ENCODE results near the gene PNKD.

The PNKD gene

GRCh38 chr2:218256612-218257350, 13.5 kb upstream of the PNKD start:
- Histone ChIP-seq H2AFZ (ENCODE audit: low read length) (no peak overlapping the region), H3F3A (ENCODE audit: insufficient read depth, low read length) (peaks cover 17% of the 10 kb centered on the region), H3K79me2 (ENCODE audit: insufficient read depth, low read length) (no peaks in the 10 kb centered on the region), H3K36me3 (ENCODE audit: insufficient read depth, low read length) (peaks cover 44% of the 10 kb centered on the region), H3K27ac (ENCODE audit: low read depth, low read length, poor library complexity, severe bottlenecking) (peak overlapping the region; percentile 58), H3K4me3 (ENCODE audit: low read depth, low read length, poor library complexity, severe bottlenecking) (no peak overlapping the region), H3K9ac (ENCODE audit: low read length) (no peak overlapping the region), H3K9me3 (ENCODE audit: low read length) (no peaks in the 10 kb centered on the region), H3K4me2 (ENCODE audit: low read length) (no peak overlapping the region), H3K9me2 (ENCODE audit: low read depth, low read length) (no peaks in the 10 kb centered on the region), H4K20me1 (ENCODE audit: insufficient read depth, low read length) (no peaks in the 10 kb centered on the region), H3K27me3 (ENCODE audit: insufficient read depth, low read length) (no peaks in the 10 kb centered on the region), H3K4me1 (ENCODE audit: insufficient read depth, low read length, severe bottlenecking) (peaks cover 4% of the 10 kb centered on the region)
- TF ChIP-seq, protein P1, sequence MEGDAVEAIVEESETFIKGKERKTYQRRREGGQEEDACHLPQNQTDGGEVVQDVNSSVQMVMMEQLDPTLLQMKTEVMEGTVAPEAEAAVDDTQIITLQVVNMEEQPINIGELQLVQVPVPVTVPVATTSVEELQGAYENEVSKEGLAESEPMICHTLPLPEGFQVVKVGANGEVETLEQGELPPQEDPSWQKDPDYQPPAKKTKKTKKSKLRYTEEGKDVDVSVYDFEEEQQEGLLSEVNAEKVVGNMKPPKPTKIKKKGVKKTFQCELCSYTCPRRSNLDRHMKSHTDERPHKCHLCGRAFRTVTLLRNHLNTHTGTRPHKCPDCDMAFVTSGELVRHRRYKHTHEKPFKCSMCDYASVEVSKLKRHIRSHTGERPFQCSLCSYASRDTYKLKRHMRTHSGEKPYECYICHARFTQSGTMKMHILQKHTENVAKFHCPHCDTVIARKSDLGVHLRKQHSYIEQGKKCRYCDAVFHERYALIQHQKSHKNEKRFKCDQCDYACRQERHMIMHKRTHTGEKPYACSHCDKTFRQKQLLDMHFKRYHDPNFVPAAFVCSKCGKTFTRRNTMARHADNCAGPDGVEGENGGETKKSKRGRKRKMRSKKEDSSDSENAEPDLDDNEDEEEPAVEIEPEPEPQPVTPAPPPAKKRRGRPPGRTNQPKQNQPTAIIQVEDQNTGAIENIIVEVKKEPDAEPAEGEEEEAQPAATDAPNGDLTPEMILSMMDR (IDR thresholded peaks at IDR 0.05; ENCODE audit: low read length), result no peak
- TF ChIP-seq EZH2 (IDR thresholded peaks at IDR 0.05; ENCODE audit: borderline replicate concordance, low read length), result no peak

- H3K4me3 ChIP-seq (ENCODE audit: low read depth, low read length, poor library complexity, severe bottlenecking), result no peak overlapping the region
- no peaks in the 10 kb centered on the region for H4K20me1 ChIP-seq (ENCODE audit: insufficient read depth, low read length)
- no peaks in the 10 kb centered on the region for H3K9me3 ChIP-seq (ENCODE audit: low read length)
- peaks cover 17% of the 10 kb centered on the region for H3F3A ChIP-seq (ENCODE audit: insufficient read depth, low read length)
- no peak overlapping the region for H2AFZ ChIP-seq (ENCODE audit: low read length)
- no peak overlapping the region for H3K9ac ChIP-seq (ENCODE audit: low read length)
- H3K36me3 ChIP-seq (ENCODE audit: insufficient read depth, low read length), result peaks cover 37% of the 10 kb centered on the region
- H3K4me1 ChIP-seq (ENCODE audit: insufficient read depth, low read length, severe bottlenecking), result peaks cover 4% of the 10 kb centered on the region
- no peaks in the 10 kb centered on the region for H3K79me2 ChIP-seq (ENCODE audit: insufficient read depth, low read length)
- H3K27ac ChIP-seq (ENCODE audit: low read depth, low read length, poor library complexity, severe bottlenecking), result peak overlapping the region; percentile 58
- TF ChIP-seq EZH2 (IDR thresholded peaks at IDR 0.05; ENCODE audit: borderline replicate concordance, low read length), result no peak
- TF ChIP-seq, protein P1 (IDR thresholded peaks at IDR 0.05; ENCODE audit: low read length), result peak; percentile 72
- H3K4me2 ChIP-seq (ENCODE audit: low read length), result no peak overlapping the region
- no peaks in the 10 kb centered on the region for H3K27me3 ChIP-seq (ENCODE audit: insufficient read depth, low read length)
- H3K9me2 ChIP-seq (ENCODE audit: low read depth, low read length), result no peaks in the 10 kb centered on the region
These were observed 12.8 kb upstream of the PNKD start for GRCh38 chr2:218257390-218257981.

- no peak for TF ChIP-seq EZH2 (IDR thresholded peaks at IDR 0.05; ENCODE audit: borderline replicate concordance, low read length)
- TF ChIP-seq, protein P1 (IDR thresholded peaks at IDR 0.05; ENCODE audit: low read length), result no peak
- Histone ChIP-seq H4K20me1 (ENCODE audit: insufficient read depth, low read length) (no peaks in the 10 kb centered on the region), H3K27me3 (ENCODE audit: insufficient read depth, low read length) (no peaks in the 10 kb centered on the region), H3K4me3 (ENCODE audit: low read depth, low read length, poor library complexity, severe bottlenecking) (no peak overlapping the region), H2AFZ (ENCODE audit: low read length) (no peak overlapping the region), H3K9me3 (ENCODE audit: low read length) (no peaks in the 10 kb centered on the region), H3K79me2 (ENCODE audit: insufficient read depth, low read length) (no peaks in the 10 kb centered on the region), H3K4me2 (ENCODE audit: low read length) (no peak overlapping the region), H3F3A (ENCODE audit: insufficient read depth, low read length) (peaks cover 8% of the 10 kb centered on the region), H3K27ac (ENCODE audit: low read depth, low read length, poor library complexity, severe bottlenecking) (no peak overlapping the region), H3K36me3 (ENCODE audit: insufficient read depth, low read length) (peaks cover 20% of the 10 kb centered on the region), H3K9me2 (ENCODE audit: low read depth, low read length) (no peaks in the 10 kb centered on the region), H3K9ac (ENCODE audit: low read length) (no peak overlapping the region), H3K4me1 (ENCODE audit: insufficient read depth, low read length, severe bottlenecking) (peaks cover 4% of the 10 kb centered on the region)
These were observed 11.0 kb upstream of the PNKD start for GRCh38 chr2:218259099-218259961.
